Activated CD4-positive, alpha-beta T cell treated with anti-CD3 and anti-CD28 coated beads, Interleukin-2, Interleukin-4, amounts not matched to agents 100 ng/mL and 50 ng/mL, durations not matched to agents 16 hours and 8 hours (primary cell): ENCODE results near the gene FGF19.

Source experiments
- DNase-seq: peaks from one replicate; pipeline ENCODE4 v3.0.0-alpha.2; 2020; ENCODE audit warnings: low spot score

FGF19 gene

GRCh38 chr11:69667619-69668604 lies 35.9 kb downstream of the FGF19 start:
- no peak for DNase-seq

DNA sequence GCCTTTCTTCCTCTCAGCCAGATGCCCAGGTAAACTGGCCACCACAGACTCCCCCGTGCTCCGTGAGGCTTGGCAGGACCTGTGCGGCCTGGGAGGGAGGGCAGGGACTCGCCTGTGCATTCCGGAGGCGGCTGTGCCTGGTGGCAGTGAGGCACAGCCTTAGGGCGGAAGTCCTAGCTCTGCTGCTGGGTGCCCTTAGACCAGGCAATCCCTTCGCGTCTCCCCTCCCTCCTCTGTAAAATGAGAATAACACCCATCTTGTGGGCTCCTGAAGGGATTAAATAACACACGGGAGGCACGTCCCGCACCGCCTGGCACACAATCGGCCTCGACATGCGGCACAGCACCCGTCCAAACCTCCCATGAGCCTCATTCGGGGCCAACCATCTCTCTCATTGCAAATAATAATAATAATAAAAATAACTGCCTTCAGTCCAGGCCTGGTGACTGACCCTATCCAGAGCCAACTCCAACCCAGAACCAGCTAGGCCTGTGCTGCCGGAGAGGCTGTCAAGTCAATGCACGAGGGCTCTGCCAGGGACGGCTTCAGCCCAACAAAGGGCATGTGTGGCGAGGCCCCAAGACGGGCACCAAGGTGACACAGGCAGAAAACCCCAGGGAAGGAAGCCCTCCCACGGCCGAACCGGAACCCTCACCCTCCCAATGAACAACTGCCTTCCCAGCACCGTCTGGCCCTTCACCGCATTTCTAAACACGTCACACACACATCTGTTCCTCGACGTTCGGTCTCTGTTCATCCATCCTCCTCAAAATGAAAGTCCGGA lies 36.9 kb downstream of the FGF19 start:
- no peak for DNase-seq

DNA sequence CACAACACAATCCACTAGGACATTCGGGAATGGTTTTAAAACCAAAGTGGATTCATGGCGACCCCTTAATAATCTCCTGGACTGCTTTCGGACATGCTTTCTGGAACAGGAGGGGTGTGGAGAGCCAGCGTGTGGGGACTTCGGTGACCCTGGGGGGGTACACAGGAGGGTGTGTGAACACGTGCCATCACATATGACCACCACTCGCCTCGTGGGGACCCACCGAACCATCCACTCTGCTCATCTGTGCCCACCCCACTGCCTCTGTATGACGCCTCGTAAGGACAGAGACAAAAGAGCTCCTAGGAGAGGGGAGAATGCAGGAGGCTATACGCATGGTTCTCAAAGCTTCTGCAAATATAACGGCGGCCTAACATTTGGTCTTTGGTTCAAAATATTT lies 37.6 kb downstream of the FGF19 start:
- no peak for DNase-seq

DNA sequence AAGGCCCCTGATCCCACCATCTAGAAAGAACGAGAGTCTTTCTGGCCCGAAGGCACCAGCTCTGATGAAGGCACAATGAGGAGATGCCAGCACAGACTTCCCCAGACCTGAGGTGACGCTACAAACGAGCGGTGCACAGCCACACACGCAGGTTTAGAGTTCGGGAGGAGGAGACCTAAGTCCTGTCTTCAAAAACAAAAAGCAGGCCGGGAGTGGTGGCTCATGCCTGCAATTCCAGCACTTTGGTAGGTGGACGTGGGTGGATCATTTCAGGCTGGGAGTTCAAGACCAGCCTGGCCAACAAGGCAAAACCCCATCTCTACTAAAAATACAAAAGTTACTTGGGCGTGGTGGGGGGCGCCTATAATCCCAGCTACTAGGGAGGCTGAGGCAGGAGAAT lies 38.2 kb downstream of the FGF19 start:
- no peak for DNase-seq

DNA sequence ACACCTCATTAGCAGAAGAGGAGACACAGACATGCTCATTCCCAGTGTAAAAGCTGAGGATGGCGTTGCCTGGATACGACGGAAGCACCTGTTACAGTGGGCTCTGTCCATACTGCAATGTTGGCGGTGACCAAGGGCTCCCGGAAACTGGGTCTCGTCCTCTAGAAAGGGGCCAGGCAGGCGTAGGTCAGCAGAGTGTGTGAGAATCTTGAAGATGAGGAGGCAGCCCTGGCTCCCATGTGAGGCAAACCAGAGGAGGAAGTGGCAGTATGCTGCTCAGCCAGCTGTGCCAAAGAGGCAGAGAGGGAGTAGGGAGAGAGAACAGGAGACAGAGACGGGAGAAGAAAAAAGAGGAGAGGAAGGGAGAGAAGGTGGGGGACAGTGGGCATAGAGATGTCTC lies 38.9 kb downstream of the FGF19 start:
- no peak for DNase-seq

- DNase-seq = no peak
Observed at GRCh38 chr11:69664103-69664775, 39.6 kb downstream of the FGF19 start.

- DNase-seq = no peak
Observed at GRCh38 chr11:69663326-69663725, 40.5 kb downstream of the FGF19 start.

GRCh38 chr11:69662806-69663205 lies 41.0 kb downstream of the FGF19 start:
- DNase-seq = no peak

DNA sequence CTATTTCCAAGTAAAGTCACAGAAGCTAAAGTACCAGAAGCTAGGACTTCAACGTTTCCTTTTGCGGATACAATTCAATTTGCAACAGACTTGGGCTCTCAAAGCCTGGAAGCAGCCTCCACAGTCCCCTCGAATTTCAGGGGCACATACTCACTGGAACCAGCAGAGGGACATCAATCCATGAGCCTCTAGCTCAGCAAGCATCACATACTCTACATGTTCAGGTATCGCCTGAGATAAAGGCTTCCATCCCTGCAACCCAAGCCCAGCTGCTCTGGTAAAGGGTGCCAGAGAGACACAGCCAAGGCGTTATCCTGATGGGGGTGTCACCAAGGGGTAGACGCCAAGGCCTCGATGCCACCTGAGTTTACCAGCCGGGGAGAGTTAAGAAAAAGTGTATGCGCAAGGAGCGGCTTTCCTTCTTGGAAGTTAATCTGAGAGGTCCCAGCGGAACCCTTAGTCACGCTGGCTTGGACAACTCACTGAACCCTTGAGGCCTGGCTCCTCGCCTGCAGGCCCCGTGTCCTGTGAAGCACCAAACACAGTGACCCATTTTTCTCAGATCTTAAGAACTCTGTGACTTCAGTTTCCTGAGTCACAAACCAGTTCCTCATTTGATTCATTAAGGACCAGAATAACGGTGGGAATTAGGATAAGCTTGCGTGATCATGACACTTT lies 41.7 kb downstream of the FGF19 start:
- DNase-seq = no peak

DNA sequence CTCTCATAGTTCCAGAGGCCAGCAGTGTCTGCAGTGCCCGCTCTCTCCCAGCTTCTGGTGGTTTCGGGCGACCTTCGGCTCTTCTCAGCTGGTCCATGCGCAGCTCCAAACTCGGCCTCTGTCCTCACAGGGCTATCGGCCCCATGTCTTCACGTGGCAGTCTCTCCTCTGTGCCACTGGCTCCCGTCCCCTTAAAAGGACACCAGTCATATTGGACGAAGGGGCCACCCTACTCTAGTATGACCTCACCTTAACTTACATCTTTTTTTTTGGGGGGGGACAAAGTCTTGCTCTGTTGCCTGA lies 42.5 kb downstream of the FGF19 start:
- no peak for DNase-seq

DNA sequence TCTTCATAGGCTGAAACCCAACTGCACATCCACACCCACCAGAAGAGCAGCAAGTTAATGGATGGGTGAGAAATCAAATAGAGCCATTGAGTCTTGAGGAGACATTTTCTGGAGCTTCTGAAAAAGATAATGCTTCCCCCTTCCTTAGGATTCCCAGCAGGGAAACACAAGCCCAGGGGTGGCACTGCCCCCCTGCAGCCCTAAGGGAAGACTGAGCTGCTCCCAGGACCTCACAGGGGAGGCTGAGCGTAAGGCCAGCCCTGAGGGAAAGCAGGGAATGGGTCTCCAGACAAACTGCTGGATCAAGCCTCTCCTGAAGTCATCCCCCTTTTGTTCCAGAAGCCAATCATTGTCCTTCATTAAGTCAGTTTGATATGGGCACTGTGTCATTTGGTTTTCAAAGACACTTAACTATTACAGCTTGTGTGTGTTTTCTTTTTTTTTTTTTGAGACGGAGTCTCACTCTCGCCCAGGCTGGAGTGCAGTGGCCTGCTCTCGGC lies 43.8 kb downstream of the FGF19 start:
- no peak for DNase-seq

GRCh38 chr11:69659591-69659990 lies 44.2 kb downstream of the FGF19 start:
- no peak for DNase-seq

DNA sequence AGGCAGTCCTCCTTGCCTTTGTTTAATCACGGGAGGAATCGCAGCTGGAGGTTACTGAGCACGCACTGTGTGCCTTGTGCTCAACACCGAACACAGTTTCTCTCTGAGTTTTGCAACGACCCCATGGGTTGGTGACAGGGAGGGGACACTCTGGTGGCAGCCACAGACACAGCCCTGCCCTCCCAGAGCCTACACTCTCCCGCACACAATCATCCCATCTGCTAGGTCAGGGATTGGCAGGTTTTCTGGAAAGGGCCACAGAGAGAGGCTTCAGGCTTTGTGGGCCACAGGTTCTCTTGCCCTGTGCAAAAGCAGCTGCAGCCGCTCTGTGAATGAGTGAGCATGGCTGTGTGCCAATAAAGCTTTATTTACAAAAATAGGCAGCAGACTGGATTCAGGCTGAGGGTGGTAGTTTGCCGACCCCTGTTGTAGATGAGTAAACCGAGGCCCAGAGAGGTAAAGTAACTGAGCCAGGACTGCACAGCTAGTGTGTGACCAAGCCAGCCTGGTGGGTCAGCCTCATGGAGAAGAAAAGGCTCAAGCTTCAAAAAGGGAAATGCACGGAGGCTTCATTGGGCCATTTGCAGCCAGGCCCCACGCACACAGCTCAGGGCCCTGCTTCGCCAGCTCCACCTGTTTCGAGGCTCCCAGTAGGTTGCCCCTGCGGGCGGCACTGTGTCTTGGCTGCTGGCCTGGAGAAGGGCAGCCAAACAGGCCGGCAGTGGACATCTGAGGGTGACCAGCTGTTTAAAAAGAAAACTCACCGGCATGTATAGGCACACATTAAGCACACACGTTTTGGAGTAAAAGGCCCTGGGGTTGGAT lies 45.0 kb downstream of the FGF19 start:
- no peak for DNase-seq

GRCh38 chr11:69657911-69658625 lies 45.8 kb downstream of the FGF19 start:
- no peak for DNase-seq

GRCh38 chr11:69657456-69657910 lies 46.3 kb downstream of the FGF19 start:
- no peak for DNase-seq

DNA sequence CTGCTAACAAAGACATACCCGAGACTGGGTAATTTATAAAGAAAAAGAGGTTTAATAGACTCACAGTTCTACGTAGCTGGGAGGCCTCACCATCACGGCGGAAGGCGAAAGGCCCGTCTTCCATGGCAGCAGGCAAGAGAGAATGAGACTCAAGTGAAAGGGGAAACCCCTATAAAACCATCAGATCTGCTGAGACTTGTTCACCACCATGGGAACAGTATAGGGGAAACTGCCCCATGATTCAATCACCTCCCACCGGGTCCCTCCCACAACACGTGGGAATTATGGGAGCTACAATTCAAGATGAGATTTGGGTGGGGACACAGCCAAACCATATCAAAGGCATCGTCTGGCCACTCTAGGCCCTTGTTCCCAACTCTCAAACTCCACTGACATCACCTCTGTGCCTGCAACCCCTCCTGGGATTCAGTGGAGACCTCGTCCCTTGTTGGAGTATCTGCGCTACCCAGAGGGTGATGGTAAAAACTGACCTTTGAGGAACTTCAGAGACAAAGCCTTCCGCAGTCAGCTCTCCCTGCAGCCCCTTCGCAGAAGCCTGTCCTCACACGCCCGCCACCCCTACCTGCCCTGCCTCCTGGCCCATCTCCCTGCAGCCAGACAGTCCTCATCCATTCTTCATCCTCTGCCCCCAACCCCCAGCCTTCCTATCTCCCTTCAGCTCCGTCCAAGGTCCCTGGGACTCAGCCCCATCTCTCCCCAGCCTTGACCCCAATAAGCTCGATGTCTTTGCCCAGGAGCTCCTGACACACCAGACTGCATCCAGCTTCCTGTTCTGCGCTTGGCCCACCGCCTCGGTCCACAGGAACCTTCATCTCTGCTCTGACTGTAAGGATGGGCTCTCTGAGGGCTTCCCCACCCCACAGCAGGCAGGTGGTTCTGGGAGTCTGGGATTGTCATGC lies 47.0 kb downstream of the FGF19 start:
- no peak for DNase-seq

DNA sequence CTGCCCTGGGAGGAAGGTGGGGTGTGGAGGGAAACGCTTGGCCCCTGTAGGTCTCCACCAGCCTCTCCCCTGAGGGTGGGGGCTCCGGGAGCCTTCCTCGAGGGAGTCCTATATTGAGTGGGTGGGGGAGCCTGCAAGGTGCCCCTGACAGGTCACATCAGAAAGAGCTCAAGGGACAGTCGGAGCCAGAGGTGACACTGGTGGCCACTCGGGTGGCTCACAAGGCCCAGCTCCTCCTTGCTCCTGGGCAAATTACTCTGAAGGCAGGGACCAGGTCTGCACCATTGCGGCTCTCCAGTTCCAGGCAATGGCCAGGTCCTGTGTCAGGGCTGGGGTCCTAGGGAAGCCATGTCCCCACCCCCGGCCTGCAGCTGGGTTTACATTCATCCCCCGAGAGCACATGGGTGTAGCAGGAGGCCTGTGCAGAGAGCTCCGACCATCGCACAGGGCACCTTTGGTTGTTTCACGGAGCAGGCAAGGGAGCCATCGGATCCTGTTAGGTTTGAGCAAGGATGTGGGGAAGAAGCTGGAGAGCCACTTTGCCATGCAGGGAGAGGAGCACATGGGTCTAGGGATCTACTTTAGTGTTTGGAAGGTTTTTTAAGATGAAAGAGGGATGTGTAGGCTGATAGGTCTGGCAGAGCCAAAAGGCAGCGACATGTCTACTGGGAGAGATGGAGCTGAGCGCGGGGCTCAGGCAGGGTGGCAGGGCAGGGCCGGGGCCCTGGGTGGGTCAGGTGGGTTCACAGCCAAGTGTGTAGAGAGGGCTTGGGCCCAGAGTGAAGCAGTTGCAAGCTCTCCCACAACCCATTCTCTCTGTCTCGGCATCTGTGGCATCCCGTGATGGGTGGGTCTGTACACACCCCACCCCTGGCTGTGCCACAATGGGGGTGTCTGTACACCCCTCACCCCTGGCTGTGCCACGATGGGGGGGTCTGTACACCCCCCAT lies 48.1 kb downstream of the FGF19 start:
- DNase-seq = no peak
